HG02763 (cell line): ENCODE data around the gene FCF1.
A peak's percentile ranks its signal among the peaks of the same experiment; 100 is the strongest.
"Not testable (repeated sequence)": the region's sequence is repeated elsewhere in the genome, so short reads cannot be mapped to it uniquely, and the experiment has no call there.

ENCODE experiments used
- ATAC-seq: cut with Tn5 transposase; IDR thresholded peaks from one replicate; pipeline ENCODE4 v1.9.1; 2021; ENCODE audit warnings: mild to moderate bottlenecking, moderate library complexity; ENCODE audit not compliant: unreplicated experiment

FCF1 gene

GRCh38 chr14:74698465-74698864 lies 14.5 kb upstream of the FCF1 start:
- no peak for ATAC-seq

- ATAC-seq: no peak
Observed at GRCh38 chr14:74702293-74702692, 10.7 kb upstream of the FCF1 start.

- ATAC-seq: no peak
Observed at GRCh38 chr14:74703043-74703442, 9.9 kb upstream of the FCF1 start.

GRCh38 chr14:74704656-74705055 lies 8.3 kb upstream of the FCF1 start:
- no peak for ATAC-seq

GRCh38 chr14:74705613-74706500 lies 7.1 kb upstream of the FCF1 start:
- ATAC-seq: no peak

GRCh38 chr14:74710480-74710879 lies 2.5 kb upstream of the FCF1 start:
- no peak for ATAC-seq

- ATAC-seq: no peak
Observed at GRCh38 chr14:74711651-74712050, 1.3 kb upstream of the FCF1 start.

GRCh38 chr14:74713395-74713735 lies 421 bp downstream of the FCF1 start:
- no peak for ATAC-seq

GRCh38 chr14:74720526-74720925 lies 7.6 kb downstream of the FCF1 start:
- no peak for ATAC-seq

- no peak for ATAC-seq
Observed at GRCh38 chr14:74723134-74723533, 10.2 kb downstream of the FCF1 start.

- no peak for ATAC-seq
Observed at GRCh38 chr14:74732387-74732786, 19.4 kb downstream of the FCF1 start.

GRCh38 chr14:74733221-74733620 lies 20.3 kb downstream of the FCF1 start:
- ATAC-seq: no peak

GRCh38 chr14:74735125-74735524 lies 22.2 kb downstream of the FCF1 start:
- ATAC-seq: no peak

- no peak for ATAC-seq
Observed at GRCh38 chr14:74737753-74738325, 24.9 kb downstream of the FCF1 start.

- no peak for ATAC-seq
Observed at GRCh38 chr14:74739293-74740030, 26.5 kb downstream of the FCF1 start.

- ATAC-seq: no peak
Observed at GRCh38 chr14:74747237-74747636, 34.3 kb downstream of the FCF1 start.

- no peak for ATAC-seq
Observed at GRCh38 chr14:74754157-74754556, 41.2 kb downstream of the FCF1 start.

- ATAC-seq: no peak
Observed at GRCh38 chr14:74754899-74755298, 42.0 kb downstream of the FCF1 start.

GRCh38 chr14:74756326-74756725 lies 43.4 kb downstream of the FCF1 start:
- no peak for ATAC-seq

GRCh38 chr14:74758505-74758904 lies 45.6 kb downstream of the FCF1 start:
- not testable (repeated sequence) for ATAC-seq

- peak; percentile 95 for ATAC-seq
Observed at GRCh38 chr14:74762917-74763802, 50.2 kb downstream of the FCF1 start, which contains the start of gene YLPM1. Gene YLPM1, plus strand, starts transcription at chr14:74763316. Its CDS starts 174 bp downstream, at chr14:74763490.
